Fibroblast of skin of left biceps (primary cell): ENCODE data around the gene SYNE1.
A peak's percentile ranks its signal among the peaks of the same experiment; 100 is the strongest.
"Not testable (repeated sequence)": the region's sequence is repeated elsewhere in the genome, so short reads cannot be mapped to it uniquely, and the experiment has no call there.

Source experiments
- DNase-seq, 2 experiments: peaks; one replicate each; pipeline ENCODE4 v3.0.0-alpha.2; 2013; ENCODE audit warnings: low read depth in 2 of 2

Gene SYNE1

DNA sequence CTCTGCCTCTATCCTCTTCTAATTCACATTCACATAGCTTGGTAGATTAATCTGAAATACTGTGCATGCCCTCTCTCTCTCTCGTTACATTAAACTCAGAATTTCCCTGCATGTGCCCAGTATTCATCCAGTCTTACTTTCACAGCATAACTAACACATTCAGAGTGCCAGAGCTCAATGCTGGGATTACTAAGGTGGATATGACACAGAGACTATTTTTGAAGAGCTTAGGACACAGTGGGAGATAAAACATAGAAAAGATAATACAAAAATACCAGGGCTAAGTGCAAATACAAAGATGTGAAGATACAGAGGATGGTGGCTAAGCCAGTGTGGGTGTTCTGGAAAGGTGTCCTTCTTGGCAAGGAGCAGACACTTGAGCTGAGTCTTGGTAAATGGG lies 6.3 kb downstream of the SYNE1 start:
- no peak for DNase-seq

DNA sequence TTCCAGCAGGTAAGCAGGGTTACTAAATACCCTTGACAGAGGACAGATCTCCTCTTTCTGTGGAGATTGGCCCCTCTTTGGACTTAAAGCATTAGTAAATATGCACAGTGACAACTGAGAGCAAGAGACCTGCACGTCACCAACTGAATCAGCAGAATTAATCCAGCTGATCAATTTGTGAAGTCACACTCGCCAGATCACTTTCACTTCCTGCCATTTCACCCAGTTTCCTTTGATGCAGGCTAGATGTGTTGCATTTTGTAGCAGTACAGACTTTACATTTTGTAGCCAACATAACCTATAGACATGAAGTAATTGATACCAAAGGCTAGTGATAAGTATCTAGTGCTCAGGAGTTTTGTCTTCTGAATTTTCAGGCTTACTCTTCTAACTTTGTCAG lies 11.9 kb downstream of the SYNE1 start:
- DNase-seq, result no peak

DNA sequence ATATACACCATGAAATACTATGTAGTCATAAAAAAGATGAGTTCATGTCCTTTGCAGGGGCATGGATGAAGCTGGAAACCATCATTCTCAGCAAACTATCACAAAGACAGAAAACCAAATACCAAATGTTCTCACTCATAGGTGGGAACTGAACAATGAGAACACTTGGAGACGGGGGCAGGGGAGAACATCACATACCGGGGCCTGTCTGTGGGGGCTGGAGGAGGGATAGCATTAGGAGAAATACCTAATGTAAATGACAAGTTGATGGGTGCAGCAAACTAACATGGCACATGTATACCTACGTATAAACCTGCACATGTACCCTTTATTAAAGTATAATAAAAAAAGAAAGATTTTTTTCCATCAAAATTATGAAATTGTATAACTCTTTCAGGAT lies 22.4 kb downstream of the SYNE1 start:
- not testable (repeated sequence) for DNase-seq

DNA sequence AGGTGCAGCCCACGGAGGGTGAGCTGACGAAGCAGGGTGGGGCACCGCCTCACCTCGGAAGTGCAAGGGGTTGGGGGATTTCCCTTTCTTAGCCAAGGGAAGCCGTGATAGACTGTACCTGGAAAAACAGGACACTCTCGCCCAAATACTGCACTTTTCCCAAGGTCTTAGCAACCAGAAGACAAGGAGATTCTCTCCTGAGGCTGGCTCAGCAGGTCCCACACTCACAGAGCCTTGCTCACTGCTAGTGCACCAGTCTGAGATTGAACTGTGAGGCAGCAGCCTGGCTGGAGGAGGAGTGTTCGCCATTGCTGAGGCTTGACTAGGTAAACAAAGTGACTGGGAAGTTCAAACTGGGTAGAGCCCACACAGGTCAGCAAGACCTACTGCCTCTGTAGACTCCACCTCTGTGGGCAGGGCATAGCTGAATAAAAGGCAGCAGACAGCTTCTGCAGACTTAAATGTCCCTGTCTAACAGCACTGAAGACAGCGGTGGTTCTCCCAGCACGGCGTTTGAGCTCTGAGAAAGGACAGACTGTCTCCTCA lies 28.0 kb downstream of the SYNE1 start:
- DNase-seq, result no peak

DNA sequence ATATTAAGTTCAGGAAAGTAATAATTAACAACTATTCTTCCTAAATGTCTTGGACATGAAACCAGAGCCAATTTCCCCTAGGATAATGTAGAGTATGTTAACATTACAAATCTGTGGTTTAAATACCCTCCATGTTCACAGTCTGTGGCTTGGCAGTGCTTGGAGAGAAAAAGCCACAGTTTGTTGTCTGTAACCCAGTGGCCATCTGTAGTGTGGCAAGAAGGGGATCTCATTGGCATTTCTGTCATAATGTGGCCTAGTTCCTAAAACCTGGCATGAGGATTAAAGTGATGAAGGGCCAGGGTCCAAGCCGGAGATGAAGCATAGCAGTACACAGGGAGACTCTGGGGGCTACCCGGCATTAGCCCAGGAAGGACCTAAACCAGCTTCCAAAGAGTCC lies 31.2 kb downstream of the SYNE1 start:
- DNase-seq, result no peak

DNA sequence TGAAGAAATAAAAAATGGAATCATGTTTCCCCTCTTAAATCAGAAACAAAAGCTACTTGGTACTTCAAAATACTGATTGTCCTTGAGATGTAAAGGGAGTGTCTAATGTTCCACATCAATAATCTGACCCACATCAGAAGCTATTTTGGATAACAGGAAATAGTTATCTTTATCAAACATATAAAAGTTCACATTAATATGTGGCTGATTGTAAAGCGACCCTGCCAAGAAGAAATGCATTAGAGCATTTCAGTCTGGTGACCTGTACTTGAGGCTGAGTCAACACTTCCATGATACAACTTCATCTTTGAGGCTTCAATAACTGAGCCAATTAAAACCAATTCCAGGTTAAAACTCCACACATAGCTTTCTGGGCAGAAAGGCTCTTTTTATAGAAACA lies 31.8 kb downstream of the SYNE1 start:
- DNase-seq, result no peak

DNA sequence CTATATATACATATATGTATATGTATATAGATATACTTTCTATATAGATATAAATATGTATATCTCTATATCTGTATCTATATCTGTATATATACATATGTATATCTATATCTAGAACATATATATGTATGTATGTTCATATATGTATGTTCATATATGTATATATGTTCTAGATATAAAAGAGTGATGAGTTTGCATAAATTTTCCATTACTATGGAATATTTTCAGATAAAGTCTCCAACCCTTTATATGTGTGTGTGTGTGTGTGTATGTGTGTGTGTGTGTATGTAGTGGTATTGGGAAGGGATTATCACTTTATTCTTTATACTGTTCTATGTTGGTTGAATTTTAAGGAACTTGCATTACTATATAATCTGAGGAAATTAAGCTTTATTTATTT lies 33.3 kb downstream of the SYNE1 start:
- DNase-seq, result no peak

DNA sequence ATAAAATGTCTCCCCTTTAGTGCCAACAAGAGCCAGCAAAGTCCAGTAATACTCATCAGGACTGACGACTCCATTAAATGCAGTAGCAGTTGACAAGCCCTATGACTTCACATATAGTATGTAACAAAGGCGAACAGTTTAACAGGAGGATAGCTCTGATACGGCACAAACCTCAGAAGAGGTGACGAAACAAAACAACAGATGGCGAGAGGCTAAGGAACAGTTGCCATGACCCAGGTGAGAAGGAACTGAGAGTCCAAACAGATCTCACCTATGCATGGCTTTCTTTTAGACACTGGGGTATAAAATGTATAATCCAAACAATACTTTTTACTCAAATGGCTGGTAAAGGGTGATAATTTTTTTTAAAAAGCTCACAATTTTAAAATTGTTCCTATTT lies 37.1 kb downstream of the SYNE1 start:
- DNase-seq, result no peak

DNA sequence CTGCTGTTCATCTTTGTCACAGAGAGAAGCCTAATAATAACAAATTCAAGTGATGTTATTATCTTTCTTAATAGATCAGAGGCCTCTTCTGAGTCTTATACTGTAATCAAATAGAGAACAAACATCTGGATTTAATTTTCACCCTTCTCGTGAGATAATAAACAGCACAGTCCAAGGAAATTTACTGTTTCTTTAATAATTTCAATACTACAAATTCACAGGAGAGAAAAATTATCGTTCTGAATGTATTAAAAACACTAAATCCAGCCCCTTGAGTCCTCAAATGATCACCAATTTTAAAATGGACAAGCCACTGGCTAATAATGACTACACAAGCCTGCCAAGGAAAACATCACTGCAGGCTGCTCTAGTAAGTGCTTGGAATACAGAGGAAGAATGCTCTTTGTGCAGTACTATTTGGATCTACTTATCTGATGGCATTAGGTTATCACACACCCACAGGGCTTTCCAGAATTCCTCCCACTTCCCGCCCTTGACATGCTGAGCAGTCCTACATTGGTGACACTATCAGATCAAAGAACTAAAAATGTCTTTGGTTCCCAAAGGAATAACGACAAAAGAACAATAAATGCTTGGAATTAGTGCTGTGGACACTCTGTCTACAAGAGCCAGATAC lies 38.1 kb downstream of the SYNE1 start:
- DNase-seq, result peak in 1 of 2 experiments; percentile 2

DNA sequence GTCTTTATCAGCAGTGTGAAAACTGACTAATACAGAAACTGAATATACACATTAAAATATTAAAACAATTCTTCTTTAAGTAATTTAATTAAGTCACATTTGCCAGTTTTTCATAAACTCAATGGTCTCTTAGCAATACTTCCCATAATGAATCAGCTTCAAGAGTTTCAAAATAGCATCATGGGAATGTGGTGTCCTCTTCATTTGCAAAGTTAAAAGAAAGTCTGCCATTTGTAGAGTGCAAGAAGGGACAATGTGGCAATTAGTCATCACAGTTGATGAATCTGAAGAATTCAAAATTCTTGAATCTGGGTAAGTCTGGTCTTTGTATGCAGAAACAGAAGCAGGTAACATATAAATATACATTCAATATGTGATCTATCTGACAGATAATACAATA lies 38.7 kb downstream of the SYNE1 start:
- DNase-seq, result no peak

DNA sequence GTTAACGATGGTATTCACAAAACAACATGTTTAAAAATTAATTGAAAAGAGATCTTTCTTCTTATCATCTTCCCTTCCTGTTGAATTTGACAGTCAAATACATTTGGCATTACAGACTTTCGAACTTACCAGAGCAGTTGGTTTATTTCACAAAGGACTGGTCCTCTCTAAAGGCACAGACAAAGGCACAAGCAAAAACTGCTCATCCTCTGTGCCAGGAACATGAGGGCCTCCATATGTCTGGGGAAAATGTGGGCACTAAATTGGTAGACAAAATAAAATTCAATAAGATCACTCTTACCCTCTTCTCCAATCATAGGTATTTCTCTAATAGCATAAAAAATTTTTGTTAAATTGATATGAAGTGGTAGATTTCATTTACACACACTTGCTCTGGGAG lies 40.4 kb downstream of the SYNE1 start:
- no peak for DNase-seq

DNA sequence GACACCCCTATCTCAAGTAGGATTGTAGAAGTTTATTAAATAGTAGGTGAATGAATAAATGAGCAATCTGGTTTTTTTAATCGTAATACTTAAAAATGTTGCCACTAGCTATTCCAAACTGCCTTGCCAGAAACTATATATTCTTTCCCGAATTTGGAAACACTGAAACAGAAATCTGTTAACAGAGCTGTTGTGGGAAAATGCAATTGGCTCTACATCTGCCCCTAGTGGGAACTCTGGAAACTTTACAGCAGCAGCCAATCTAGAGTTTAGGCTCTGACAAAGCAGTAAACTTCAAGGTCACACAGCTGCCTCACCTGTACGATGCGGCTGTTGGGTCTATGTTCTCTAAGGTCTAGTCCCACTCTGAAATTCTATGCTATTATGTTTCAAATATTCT lies 41.7 kb downstream of the SYNE1 start:
- DNase-seq, result no peak

DNA sequence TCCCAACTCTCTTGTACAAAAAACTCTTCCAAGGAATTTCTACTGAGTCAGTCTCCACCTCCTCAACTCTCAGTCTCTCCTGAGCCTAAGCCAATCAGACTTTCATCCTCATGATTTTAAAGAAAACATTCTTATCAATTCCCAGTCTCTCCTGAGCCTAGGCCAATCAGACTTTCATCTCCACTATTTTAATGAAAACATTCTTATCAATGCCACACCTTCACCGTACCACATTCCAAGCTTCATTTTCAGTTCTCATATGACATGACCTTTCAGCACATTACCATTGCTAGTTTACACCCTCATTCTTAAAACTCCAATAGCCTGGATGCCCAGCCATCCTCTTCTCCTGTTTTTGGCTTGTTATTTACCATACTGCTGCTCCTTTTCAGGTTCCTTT lies 42.5 kb downstream of the SYNE1 start:
- no peak for DNase-seq

DNA sequence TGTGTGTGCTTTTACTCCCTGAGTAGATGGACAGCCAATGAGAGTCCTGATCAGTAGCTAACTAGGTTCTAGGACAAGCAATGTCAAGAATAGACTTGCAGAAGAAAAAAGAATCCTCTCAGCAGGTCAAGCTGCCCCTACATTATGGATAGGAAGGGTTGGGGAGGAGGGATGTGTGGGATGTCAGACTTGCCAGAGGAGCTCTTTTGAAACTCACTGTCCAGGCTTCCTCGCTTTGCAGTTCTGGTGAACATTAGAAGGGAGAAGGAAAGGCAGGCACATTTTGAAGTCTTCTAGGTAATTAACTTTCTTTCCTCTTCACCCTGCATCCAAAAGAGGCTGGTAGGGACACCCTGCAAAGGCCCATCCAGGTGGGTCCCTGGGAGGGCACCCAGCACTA lies 48.7 kb downstream of the SYNE1 start:
- no peak for DNase-seq

DNA sequence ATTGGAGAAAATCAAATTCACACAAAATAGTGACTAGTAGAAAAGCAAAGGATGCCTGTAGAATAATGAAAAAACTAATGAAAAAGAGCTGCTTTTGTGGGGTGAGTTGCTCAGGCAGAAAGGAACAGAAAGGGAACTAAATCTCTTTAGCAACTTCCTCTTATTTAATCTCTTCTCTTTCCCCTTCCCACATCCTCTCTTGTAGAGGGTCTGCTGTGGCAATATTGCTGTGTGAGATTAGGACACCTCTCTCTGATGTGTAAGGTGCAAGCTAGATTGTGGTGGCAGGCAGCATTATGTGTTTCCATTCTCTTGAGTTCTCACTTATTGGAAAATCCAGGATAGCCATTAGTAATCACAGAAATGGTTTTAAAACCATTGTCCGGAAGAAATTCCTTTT lies 49.7 kb downstream of the SYNE1 start:
- DNase-seq, result no peak

DNA sequence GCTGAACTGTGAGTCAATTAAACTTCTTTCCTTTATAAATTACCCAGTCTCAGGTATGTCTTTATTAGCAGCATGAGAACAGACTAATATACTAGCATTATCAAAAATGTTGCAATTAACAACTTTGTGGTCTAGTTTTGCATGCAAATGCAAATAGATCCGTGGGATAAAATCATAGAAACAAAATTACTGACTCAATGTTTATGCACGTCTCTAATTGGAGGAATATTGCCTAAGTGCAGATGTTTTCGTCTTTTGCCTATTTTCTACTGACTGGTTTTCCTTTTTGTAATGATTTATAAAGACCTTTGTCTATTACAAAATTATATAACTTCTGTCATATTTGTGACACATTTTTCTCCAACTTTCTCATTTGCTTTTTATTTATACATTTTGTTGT lies 51.9 kb downstream of the SYNE1 start:
- no peak for DNase-seq

DNA sequence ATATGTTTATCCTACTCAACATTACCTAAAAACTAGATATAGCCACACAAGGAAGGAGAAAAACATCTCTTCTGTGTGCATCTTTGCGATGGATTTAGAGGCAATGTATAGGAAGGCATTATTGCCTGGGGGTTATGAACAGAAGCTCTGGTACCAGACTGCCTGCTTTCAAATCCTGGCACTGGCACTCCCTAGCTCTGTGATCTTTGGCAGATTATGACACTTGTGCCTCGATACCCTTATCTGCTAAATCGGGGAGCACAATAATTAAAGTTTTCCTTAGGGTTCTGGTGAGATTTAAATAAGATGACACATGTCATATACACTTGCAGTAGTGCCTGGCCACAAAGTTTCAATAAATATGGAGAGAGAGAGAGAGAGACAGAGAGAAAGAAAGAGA lies 53.3 kb downstream of the SYNE1 start:
- DNase-seq, result no peak

DNA sequence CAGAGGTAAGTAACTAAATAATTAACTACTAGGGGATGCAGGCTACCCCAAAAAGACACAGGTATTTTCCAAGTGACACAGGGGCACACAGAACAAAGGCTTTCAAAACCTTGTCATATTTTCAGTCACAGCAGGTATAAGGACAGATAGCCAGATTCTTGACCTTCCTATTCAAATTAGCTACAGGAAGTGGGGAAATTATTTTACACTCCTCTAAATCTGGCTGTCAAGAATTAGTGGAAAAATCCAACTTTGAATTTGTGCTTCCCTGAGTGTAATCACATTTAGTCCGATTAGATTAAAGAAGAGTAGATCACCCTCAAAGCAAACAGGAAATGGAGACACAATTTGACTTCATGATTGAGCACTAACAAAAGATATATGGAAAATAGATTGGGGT lies 60.6 kb downstream of the SYNE1 start:
- DNase-seq, result no peak

DNA sequence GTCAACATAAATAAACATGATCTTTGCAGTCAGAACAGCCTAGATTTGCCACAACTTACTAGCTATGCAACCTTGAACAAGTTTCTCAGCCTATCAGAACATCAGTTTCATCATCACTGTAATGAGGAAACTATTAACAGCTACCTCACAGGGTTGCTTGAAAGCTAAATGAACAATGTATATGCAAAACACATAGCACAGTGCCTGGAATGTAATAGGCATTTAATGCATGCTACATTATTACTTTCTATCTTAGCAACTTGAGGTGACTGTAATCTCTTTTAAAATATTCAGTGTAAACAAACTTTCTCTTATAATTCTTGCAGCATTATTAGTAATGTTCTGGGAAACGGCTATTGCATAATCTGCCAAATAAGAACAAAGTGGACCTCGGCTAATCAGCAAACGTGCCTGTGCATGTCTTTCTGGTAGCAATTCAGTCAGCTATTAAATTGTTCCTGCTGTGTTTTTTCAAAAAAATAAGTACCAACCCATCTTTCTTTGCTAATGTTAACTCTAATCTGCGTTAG lies 61.5 kb downstream of the SYNE1 start:
- DNase-seq, result peak; percentile 15 to 26

DNA sequence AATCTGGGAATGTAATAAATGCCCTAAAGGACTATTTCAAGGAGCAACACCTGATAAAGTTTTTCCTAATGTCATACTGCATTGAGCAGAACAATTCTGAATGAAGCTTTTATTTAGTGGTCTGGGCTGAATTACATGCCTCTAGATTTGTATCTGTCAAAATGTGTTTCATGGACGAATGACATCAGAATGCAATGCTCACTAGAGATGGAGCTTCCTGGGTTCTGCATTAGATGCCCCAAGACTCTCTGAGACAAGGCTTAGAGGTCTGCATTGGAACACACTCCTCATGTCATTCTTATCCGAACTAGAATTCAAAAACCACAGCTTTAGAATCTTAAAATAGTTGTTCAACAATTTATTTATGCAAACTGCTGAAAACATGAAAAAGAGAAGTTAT lies 62.0 kb downstream of the SYNE1 start:
- DNase-seq, result no peak

DNA sequence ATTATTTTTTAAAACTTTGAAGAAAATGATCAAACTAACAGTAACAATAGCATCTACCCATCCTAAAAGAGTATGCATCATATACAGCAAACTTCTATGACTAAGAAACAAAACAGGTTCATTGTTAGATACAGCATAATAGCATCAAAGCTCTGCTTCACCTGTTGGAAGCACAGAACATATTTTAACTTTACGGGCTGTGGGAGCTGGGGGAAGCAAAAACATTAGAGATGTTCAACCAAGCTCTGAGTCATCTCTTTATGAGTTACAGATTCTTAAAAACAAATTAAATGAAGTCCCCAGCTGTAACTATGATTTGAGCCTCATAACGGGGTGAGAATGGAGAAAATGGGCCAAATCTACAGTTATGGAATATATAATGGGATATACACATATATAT lies 63.4 kb downstream of the SYNE1 start:
- DNase-seq, result no peak

DNA sequence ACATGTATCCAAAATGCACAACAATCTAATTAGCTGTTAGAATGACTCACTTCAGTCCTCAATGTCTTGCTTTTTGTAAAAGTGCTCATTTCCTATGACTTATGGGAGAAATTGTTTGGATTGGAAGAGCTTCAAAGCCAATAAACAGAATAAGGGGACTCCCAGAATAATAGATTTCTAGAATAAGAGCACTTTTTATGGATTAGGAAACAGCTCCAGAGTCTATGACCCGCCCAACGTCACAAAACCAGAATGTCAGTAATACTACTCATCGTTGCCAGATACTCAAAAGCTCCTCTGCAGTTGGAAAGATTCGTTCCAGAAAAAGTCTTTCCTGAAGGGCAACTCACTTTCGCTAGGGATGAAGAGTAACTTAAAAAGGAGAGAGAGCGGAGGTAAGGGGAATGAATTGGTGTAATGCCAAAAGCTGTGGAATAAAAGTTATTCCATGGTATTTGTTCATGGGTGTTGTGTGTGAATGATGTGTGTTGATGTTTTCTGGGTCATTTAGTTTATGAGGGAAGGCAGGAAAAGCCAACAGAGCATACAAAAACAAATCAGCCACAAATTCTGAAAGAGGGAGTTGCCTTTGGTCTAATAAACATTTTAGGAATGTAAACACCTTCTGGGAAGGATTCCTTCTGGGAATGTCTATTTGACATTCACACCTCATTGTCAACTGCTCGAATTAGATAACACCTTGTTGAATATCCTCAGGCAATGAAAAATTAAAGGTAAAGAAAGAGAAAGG lies 64.6 kb downstream of the SYNE1 start:
- no peak for DNase-seq

DNA sequence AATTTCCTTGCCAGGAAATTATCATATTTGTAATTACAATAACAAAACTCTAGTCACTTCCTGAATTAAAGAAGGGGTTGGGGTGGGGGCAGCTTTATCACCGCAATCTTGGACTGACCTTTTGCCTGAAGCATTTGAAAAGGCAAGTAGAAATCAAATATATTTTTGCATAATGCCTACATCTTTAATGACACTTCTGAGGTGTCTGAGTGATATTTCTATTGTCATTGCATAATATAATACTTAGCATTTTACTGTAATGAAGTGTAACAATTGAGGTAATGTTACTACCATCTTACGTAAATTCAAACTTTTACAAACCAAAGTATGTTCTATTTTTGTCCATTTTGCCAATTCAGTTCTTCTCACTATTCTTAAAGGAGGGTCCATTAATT lies 65.2 kb downstream of the SYNE1 start:
- no peak for DNase-seq
